ENCODE measurements around the gene PRKCZ.

PRKCZ gene

DNA sequence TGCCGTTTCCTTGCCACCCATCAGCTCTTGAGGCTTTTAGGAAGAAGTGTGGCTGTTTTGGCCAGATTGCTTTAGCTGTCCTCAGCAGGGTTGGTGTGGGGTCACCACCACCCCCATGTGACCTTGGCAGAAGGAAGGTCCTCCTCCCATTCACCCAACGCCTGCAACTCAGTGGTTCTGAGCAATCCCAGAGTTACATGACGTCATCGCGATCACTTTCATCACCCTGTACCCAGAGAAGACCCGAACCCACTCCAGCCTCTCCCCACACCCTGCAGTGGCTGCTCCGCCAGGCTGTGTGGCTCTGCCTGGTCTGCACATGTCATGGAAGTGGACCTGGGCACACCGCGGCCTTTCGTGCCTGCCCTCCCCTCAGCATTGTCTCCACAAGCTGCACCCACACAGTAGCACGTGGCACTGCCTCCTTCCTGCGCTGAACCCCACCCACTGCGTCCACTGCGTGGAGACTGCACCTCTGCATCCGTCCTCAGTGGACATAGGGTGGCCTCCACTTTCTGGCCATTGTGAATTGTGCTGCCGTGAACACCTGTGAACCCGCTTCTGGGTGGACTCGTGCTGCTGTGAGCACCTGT lies 127.8 kb downstream of the PRKCZ start:
- Mint-ChIP-seq H3K4me3 (no peak overlapping the region), H3K36me3 (ENCODE audit: low read depth) (peaks cover 13% of the 10 kb centered on the region), H3K4me1 (peaks cover 25% of the 10 kb centered on the region), H3K27ac (no peak overlapping the region), H3K9me3 (no peaks in the 10 kb centered on the region), H3K27me3 (ENCODE audit: low read depth) (peaks cover 3% of the 10 kb centered on the region)
- TF ChIP-seq, protein P1, sequence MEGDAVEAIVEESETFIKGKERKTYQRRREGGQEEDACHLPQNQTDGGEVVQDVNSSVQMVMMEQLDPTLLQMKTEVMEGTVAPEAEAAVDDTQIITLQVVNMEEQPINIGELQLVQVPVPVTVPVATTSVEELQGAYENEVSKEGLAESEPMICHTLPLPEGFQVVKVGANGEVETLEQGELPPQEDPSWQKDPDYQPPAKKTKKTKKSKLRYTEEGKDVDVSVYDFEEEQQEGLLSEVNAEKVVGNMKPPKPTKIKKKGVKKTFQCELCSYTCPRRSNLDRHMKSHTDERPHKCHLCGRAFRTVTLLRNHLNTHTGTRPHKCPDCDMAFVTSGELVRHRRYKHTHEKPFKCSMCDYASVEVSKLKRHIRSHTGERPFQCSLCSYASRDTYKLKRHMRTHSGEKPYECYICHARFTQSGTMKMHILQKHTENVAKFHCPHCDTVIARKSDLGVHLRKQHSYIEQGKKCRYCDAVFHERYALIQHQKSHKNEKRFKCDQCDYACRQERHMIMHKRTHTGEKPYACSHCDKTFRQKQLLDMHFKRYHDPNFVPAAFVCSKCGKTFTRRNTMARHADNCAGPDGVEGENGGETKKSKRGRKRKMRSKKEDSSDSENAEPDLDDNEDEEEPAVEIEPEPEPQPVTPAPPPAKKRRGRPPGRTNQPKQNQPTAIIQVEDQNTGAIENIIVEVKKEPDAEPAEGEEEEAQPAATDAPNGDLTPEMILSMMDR (IDR thresholded peaks at IDR 0.05; ENCODE audit: unreplicated experiment in 3 of 3): no peak

DNA sequence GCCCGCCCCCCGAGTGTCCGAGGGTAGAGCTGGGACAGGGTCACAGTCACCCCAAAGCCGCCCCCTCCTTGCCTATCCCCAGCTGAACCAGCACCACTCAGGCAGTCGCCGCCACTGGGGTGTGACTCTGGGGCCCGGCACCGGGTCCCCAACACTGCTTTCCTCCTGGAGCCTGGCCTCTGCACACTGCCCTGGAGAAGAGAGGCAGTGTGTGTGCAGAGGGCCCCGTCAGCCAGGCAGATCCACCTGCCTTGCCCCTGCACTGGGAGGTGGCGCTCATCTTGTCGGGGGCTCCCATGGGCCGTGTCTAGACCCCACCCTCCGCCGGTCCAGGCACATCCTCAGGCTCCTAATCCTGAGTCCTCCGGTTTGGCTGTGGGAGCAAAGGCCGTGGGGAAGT lies 128.7 kb downstream of the PRKCZ start:
- no peaks in the 10 kb centered on the region for H3K9me3 Mint-ChIP-seq
- H3K27ac Mint-ChIP-seq: no peak overlapping the region
- H3K27me3 Mint-ChIP-seq (ENCODE audit: low read depth): peaks cover 7% of the 10 kb centered on the region
- no peak overlapping the region for H3K4me3 Mint-ChIP-seq
- TF ChIP-seq, protein P1 (IDR thresholded peaks at IDR 0.05; ENCODE audit: unreplicated experiment in 3 of 3): no peak
- H3K4me1 Mint-ChIP-seq: peaks cover 25% of the 10 kb centered on the region
- peaks cover 20% of the 10 kb centered on the region for H3K36me3 Mint-ChIP-seq (ENCODE audit: low read depth)

DNA sequence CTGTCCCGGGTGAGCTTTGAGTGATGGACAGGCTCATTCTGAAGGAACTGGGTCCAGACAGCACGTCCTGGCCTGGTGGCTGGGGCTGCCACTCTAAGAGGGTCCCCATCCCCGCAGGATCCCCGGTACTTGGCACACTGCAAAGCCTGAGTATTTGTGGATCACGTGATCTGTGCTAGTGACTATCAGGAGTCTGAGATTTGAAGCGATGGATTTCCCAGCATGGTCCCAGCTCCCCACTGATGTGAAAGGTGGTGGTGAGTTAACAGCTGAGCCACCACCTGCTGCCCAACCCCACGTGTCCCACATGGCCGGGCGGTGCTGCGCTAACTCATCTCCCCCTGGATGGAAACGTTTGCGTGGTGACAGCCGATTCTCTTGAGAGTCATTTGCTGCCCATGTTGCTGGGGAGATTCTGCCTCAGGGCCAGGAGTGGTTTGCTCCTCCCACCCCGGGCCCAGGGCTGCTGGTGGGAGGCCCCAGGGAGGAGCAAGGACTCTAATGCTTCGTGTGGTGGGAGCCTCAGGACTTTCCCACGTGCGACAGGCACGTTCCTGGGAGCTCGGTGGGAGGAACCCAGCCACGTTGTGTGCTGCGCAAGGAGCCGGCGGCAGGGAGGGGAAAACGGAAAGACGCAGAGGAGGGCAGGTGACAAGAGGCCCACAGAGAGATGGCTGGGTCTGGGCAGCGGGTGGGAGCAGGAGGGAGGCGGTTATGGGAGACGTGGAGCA lies 129.2 kb downstream of the PRKCZ start:
- Mint-ChIP-seq H3K27me3 (ENCODE audit: low read depth) (peaks cover 7% of the 10 kb centered on the region), H3K4me1 (peaks cover 21% of the 10 kb centered on the region), H3K9me3 (no peaks in the 10 kb centered on the region), H3K27ac (peak overlapping the region in 1 of 3 experiments; percentile 65), H3K36me3 (ENCODE audit: low read depth) (peaks cover 24% of the 10 kb centered on the region), H3K4me3 (no peak overlapping the region)
- TF ChIP-seq, protein P1 (IDR thresholded peaks at IDR 0.05; ENCODE audit: unreplicated experiment in 3 of 3): no peak

DNA sequence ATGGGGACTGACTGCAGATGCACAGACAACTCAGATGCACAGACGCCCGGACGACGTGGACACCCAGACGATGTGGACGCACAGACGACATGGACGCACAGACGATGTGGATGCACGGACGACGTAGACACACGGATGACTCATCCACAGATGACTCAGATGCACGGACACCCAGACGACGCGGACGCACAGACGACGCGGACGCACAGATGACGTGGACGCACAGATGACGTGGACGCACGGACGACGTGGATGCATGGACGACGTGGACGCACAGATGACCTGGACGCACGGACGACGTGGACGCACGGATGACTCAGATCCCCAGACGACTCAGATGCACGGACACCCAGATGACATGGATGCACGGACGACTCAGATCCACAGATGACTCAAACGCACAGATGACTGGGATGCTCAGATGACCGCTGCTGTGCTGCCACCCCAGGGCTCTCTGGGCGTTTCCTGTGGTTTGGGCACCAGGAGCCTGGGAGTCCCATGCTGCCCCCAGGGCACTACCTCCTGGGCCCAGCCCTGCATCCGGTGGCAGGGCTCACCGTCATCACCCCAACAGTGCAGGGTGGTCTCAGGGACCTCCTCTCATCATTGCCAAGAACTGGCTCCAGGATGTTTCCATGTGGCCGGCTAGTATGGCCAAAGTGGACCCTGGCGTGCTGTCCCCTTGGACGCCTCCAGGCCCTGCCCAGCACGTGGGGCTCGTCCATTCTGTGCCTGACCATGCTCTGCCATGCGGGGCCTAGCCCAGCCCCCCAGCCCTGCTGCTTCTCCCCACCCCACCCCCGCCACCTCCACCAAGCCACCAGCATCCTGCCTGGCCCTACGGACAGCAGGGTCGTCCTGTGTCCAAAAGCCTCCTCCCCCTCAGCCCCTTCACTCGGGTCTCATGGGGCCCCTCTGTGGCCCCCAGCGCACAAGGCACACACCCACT lies 130.4 kb downstream of the PRKCZ start:
- TF ChIP-seq, protein P1 (IDR thresholded peaks at IDR 0.05; ENCODE audit: unreplicated experiment in 3 of 3): no peak
- no peaks in the 10 kb centered on the region for H3K9me3 Mint-ChIP-seq
- no peak overlapping the region for H3K27ac Mint-ChIP-seq
- peaks cover 4% of the 10 kb centered on the region for H3K27me3 Mint-ChIP-seq (ENCODE audit: low read depth)
- H3K4me3 Mint-ChIP-seq: no peak overlapping the region
- peaks cover 27% of the 10 kb centered on the region for H3K36me3 Mint-ChIP-seq (ENCODE audit: low read depth)
- H3K4me1 Mint-ChIP-seq: peaks cover 15% of the 10 kb centered on the region

DNA sequence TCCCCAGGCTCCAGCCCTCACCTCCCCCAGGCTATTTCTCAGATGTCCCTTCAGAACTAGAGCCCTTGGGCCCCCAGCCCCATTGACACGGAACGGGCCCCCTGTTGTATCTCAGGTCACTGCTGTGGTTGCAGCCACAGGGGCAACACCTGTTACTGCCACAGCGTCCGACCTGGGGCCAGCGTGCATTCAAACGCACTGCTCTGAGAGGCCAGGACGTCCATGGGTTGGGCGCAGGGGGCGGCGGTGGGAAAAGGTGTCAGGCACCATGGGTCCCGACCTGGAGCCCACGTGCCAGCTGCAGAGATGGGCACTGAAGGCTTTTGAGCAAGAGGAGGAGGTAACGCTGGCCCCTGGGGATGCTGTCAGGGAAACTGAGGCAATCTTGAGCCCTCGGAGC lies 131.1 kb downstream of the PRKCZ start:
- H3K4me1 Mint-ChIP-seq: peaks cover 9% of the 10 kb centered on the region
- TF ChIP-seq, protein P1 (IDR thresholded peaks at IDR 0.05; ENCODE audit: unreplicated experiment in 3 of 3): no peak
- H3K9me3 Mint-ChIP-seq: no peaks in the 10 kb centered on the region
- H3K4me3 Mint-ChIP-seq: no peak overlapping the region
- H3K27ac Mint-ChIP-seq: no peak overlapping the region
- H3K36me3 Mint-ChIP-seq (ENCODE audit: low read depth): peaks cover 28% of the 10 kb centered on the region
- peaks cover 4% of the 10 kb centered on the region for H3K27me3 Mint-ChIP-seq (ENCODE audit: low read depth)
